HG03064 (cell line): Measurements from ENCODE around the gene LRRC75A.
"Not testable (repeated sequence)": the region's sequence is repeated elsewhere in the genome, so short reads cannot be mapped to it uniquely, and the experiment has no call there.

Experiments
- ATAC-seq: cut with Tn5 transposase; IDR thresholded peaks from one replicate; pipeline ENCODE4 v1.9.1; 2021; ENCODE audit warnings: low read depth; ENCODE audit not compliant: unreplicated experiment

The LRRC75A gene

GRCh38 chr17:16455997-16456741 lies 35.8 kb downstream of the LRRC75A start:
- no peak for ATAC-seq

- ATAC-seq: no peak
These were observed 38.5 kb downstream of the LRRC75A start for GRCh38 chr17:16453493-16453851.

- ATAC-seq: not testable (repeated sequence)
These were observed 39.7 kb downstream of the LRRC75A start for GRCh38 chr17:16452268-16452667.

- no peak for ATAC-seq
These were observed 42.0 kb downstream of the LRRC75A start for GRCh38 chr17:16450028-16450427.

GRCh38 chr17:16449121-16449570 lies 42.8 kb downstream of the LRRC75A start:
- no peak for ATAC-seq

GRCh38 chr17:16448490-16448889 lies 43.5 kb downstream of the LRRC75A start:
- ATAC-seq: no peak

- ATAC-seq: no peak
These were observed 44.3 kb downstream of the LRRC75A start for GRCh38 chr17:16447676-16448075.

- no peak for ATAC-seq
These were observed 45.5 kb downstream of the LRRC75A start for GRCh38 chr17:16446338-16446983.

GRCh38 chr17:16444258-16444886 lies 47.6 kb downstream of the LRRC75A start:
- no peak for ATAC-seq

GRCh38 chr17:16443511-16444257 lies 48.3 kb downstream of the LRRC75A start:
- no peak for ATAC-seq

GRCh38 chr17:16442594-16443510 lies 49.1 kb downstream of the LRRC75A start:
- ATAC-seq: no peak

- ATAC-seq: no peak
These were observed 49.9 kb downstream of the LRRC75A start for GRCh38 chr17:16442141-16442540.

GRCh38 chr17:16440901-16441629 lies 50.9 kb downstream of the LRRC75A start:
- no peak for ATAC-seq

- not testable (repeated sequence) for ATAC-seq
These were observed 51.6 kb downstream of the LRRC75A start for GRCh38 chr17:16440354-16440753.

GRCh38 chr17:16439811-16440351 lies 52.1 kb downstream of the LRRC75A start:
- no peak for ATAC-seq

GRCh38 chr17:16439303-16439791 lies 52.6 kb downstream of the LRRC75A start:
- peak; percentile 6 for ATAC-seq

GRCh38 chr17:16438557-16439302 lies 53.3 kb downstream of the LRRC75A start:
- ATAC-seq: peak; percentile 68

GRCh38 chr17:16438173-16438556 lies 53.8 kb downstream of the LRRC75A start:
- no peak for ATAC-seq
